ENCODE results near the gene PIGT.
A peak's percentile ranks its signal among the peaks of the same experiment; 100 is the strongest.

Gene PIGT

DNA sequence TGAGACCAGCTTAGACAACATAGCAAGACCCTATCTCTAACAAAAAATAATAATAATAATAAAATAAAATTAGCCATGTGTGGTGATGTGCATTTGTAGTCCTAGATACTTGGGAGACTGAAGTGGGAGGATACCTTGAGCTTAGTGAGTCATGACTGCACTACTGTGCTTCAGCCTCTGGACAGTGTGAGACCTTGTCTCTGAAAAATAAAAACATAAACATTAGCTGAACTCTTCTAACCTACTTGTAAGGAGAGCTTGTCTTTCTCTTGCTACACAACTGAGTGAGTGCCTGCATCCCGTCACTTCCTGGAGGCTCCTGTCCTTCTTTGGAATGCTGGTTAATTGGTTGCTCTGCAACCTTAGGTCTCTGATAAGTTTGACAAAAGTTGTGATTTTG, 13.0 kb upstream of the PIGT start:
- DNase-seq, result no peak

DNA sequence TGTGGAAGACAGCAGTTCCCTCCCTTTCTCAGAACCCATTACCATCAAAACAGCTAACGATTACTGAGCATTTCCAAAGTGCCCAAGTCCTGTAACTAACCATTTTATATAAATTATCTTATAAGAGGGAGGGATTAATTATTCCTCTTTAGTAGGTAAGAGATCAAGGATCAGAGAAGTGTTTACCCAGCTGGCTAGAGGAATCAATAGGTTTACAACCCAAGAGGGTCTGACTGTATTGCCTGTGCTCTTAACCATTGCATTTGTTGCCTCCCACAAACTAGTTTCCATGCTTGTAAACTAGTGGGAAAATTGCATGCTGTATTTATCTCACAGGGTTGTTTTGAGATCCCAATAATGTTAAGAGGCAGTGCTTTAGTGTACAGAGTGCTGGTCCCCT, 11.5 kb upstream of the PIGT start:
- no peak for DNase-seq

DNA sequence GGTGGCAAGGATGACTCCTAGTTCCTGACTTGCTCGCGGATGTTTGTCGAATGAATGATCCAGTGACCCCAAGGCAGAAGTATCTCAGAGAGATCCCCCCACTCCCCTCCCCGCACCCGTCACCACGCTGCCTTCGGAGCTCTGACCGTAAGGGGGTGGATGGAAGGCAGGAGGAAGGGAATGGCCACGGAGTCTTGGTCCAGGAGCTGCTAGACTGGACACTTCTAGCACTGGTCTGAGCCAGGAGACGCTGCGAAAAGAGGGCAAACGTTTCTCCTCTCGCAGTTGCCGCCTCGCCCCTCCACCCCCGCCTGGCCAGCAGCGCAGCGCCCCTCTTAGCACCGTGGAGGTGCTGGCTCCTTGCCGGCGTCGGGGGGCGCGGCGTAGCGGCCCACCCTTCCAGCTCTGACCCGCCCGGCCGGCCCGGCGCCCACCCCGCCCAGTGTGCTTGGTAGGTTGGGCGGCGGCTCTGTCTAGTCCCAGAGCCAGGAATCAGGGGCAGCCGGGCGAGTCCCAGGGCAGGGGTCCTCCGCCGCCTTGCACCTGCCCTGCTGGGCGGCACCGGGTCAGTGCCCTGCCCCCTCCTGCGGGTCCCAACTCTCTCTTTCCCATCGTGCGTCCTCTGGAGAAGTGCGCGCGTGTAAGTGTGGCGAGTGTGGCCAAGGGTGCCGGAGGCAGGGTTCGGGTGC, 10.2 kb upstream of the PIGT start:
- DNase-seq, result no peak

DNA sequence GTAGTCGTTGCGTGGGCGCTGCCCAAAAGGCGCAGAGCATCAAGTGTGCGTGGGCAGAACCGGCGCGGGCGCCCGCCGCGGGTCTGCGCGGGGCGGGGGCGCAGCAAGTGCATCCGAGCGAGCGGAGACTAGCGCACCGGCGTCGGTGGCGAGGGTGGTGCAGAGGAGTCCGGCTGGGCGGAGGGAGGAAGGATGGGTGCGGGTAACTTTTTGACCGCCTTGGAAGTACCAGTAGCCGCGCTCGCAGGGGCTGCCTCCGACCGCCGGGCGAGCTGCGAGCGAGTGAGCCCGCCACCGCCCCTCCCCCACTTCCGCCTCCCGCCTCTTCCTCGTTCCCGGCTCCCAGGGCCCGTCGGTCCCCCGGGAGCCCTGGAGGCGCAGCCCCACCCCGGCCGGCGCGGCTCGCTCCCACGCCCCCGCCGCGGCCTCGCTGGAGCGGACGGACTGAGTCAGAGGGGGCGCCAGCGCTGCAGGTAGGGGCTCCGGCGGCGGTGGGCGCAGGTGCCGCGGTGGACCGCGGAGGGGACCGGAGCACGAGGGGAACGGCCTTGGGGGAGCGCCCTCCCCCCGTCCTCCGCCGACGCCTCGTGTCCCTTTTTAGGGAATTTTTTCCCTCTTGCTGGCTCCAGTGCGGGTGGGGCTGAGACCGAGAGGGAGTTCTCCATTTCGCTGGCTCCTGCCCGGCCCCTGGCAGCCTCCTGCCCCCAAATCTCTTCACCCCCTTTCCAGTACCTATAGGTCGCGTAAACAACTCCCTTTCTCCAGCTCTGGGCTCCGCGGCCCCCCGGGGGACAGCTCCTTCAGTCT, 9.5 kb upstream of the PIGT start:
- DNase-seq, result peak; percentile 56

DNA sequence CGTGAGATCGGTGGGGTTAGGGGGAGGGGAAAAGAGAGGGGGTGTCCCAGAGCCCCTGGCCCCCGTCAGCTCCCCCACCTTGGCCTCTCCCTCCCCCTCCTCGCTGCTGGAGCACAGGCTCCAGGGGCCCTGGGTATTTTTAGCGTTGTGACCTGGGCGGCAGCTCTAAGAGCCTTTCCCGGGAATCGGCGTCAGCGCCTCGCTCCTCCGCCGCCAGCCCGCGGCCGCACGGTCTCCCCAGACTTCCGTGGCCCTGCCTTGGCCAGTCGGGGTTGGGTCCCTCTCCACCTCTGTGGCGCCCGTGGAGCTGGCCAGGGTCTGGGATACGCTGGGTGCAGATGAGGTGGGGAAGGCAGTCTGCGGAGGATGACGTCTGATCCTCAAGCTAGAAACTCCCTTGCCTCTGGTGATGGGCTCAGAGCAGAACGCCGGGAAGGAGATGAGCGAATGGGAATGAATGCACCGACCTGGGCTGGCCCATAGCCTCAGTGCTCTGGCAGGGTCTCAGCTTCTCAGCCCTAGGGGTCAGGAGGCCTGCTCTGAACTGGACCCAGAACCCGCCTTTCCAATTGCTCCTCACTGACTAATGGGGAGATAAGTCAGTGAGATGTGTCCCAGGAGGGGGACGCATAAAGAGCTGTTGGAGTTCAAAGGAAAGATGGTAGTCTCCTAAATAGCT, 8.7 kb upstream of the PIGT start:
- DNase-seq, result peak; percentile 43

DNA sequence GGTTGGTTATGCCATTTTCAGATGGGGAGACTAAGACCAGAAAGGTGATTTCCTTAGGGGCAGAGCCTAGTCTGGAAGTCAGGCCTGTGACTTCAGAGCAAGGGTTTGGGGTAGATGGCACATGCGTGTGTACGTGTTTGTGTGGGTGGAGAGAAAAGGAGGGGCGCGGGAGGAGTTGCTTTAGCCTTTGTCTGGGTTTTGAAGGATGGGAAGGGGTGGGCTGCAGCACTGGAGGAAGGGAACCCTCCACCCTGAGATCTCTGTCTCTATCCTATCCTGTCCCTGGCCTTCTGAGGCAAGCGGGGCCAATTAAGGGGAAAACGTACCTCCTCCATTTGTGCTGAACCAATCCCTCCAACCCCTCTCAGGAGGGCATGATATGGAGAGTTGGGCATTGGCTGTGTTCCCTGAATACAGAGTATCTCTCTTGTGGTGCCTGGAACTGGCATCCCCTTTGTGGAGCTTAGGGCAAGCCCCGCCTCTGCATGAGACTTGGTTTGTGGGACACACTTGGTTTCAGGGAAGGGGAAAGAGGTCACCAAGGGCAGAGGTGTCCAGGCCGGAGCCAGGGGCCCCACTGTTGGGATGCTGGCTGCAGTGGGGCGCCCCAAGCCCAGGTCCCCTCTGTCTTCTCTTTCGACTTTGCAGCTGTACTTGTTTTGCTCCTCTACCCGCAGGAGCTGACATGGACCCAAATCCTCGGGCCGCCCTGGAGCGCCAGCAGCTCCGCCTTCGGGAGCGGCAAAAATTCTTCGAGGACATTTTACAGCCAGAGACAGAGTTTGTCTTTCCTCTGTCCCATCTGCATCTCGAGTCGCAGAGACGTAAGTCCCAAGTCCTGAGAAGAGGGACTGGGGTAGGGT, 7.9 kb upstream of the PIGT start, which contains the start of gene DBNDD2:
Gene DBNDD2, plus strand, starts transcription at position 507 of the 863 bp plus-strand sequence. Its CDS starts 179 bp downstream, at position 686.
- no peak for DNase-seq

DNA sequence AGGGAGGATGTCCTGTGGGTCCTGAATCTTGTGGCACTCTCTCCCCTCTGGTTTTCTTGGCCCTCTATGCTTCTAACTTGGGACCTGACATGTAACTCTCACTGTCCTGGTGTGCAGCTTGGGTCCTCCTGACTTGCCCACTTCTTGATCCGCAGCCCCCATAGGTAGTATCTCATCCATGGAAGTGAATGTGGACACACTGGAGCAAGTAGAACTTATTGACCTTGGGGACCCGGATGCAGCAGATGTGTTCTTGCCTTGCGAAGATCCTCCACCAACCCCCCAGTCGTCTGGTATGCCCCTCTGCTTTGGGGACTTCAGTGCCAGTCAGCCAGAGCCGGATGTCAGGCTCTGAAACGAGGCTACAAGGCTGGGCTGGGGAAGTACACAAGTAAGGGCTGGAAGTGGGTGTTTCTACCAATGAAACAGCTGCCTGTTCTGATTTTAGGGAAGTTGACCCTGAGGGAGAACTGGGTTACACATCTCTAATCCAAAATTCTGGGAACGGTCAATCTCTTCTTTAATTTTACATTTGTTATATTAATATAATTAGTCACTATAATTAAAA, 7.2 kb upstream of the PIGT start:
- DNase-seq, result no peak

DNA sequence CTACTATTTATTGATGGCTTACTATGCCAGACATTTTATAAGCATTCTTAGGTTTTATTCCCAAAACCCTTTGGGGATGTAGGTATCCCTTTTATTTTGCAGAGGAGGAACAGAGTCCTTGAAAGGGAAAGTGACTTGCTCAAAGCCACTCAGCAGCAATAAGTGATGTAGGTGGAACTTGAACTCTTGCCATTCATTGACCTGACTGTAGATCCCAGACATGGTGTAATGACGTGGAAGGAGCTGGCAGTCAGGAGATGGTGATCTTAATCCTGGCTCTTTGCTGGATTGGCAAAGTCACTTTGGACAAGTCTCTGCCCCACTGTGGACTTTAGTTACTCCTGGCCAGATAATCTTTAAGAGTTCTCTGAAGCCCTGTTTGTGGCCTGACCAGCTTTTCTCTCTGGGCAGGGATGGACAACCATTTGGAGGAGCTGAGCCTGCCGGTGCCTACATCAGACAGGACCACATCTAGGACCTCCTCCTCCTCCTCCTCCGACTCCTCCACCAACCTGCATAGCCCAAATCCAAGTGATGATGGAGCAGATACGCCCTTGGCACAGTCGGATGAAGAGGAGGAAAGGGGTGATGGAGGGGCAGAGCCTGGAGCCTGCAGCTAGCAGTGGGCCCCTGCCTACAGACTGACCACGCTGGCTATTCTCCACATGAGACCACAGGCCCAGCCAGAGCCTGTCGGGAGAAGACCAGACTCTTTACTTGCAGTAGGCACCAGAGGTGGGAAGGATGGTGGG, 6.2 kb upstream of the PIGT start:
- no peak for DNase-seq

DNA sequence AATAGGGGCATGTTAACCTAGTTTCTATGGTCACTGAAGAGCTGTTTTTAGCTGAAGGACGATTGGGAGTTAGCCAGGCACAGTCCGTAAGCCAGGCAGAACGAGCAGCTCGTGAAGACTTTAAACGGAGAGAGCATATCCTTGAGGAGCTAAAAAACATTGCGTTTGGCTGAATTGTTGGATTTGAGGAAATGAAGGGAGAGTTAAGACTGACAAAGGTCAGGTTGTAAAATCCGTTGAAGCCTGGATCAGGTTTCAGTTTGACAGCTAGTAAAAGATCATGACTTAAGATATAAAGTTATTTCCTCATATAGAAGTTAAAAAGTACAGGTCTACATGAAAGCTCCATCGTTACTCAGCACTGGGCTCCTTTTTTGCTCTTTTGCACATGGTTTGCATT, 5.1 kb upstream of the PIGT start:
- DNase-seq, result no peak

DNA sequence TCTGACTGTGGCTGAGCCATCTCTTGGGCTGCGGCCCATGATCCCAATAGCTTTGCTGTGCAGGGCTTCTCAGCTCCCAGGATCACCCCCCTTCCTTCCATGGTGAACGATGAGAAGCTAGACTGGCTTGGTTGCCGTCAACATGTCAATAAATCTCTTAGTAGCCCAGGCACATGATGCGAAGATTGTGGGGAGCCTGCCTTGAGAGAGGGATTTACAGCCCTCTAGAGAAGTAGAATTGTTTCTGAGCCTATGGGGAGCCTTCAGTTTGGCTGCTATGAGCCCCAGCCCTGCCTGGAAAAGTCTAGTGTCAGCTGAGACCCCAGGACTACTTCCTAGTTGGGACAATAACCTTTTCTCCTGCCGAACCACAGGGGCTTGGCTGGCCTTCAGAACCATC, 3.3 kb upstream of the PIGT start:
- DNase-seq, result no peak

DNA sequence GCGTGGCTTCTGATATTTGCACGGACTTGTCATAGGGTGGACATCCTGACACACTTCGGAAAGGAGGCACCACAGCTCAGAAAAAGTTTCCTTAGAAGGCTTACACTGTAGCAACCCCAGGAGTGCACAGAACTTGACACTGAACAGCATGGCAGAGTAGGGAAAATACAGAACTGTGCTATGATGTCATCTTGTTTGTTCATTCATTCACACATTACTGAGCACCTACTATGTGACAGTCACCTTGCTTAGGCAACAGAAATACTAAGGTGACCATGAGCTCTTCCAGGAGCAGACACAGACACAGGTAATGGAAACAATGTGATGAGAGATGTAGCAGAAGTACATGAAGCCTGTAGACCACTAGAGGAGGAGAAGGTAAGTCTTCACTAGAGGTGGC, 2.5 kb upstream of the PIGT start:
- no peak for DNase-seq

DNA sequence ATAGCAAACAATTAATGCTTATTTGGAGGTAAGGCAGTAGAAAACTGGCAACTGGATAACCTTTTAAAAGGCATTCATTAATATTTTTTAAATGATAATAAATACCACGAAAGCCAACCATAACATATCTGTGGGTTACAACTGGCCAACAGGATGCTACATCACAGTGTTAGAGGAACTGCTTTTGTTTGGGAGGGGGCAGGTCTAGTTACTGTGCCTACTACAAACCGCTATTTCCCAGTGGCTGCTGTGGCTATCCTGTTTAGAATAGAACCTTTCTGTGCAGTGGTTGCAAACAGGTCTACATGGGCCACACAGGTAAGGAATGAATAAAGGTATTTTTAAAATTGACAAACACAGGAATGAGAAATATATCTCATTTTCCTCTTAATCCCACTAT, 976 bp downstream of the PIGT start:
- no peak for DNase-seq

DNA sequence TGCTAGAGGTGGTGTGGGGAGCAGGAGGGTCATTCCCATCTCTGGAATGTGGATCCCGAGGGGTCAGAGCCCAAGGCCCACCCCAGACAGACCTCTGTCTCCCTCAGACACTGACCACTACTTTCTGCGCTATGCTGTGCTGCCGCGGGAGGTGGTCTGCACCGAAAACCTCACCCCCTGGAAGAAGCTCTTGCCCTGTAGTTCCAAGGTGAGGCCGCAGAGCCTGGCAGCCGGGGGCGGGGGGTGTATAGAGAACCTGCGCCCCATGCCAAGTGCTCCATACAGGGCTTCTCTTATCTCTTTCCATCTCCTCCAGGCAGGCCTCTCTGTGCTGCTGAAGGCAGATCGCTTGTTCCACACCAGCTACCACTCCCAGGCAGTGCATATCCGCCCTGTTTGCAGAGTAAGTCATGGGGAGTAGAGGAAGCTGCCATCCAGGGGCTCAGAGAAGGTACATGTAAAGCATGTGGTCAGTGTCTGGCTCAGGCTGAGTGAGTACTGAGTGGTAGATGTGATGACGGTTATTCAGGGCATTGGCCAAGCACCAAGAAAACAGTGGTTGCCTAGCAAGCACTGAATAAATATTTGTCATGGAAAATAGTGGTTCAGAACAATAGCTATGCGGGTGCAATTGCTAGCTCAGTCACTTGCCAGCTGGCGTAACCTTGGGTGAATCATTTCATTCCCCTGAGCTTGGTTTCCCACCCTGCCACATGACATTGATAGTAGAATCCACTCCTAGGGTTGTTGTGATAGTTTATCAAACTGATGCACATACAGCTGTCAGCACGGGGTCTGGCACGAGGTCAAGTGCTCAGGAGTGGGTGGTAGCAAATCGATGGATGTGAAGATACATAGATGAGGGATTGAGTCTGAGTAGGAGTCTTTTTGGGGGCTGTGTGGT, 3.5 kb downstream of the PIGT start:
- DNase-seq, result no peak

DNA sequence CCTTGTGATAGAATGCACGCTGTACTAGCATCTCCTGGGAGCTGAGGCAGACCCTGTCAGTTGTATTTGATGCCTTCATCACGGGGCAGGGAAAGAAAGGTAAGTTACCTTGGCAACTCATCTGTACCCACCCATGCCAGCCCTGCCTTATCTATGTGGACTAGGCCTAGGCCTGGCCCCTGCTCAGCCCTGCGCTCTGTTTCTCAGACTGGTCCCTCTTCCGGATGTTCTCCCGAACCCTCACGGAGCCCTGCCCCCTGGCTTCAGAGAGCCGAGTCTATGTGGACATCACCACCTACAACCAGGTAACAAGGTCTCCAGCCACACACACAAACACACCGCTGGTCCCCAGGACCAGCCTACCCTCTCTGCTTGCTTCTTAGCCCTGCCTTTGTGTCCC, 4.2 kb downstream of the PIGT start:
- no peak for DNase-seq

DNA sequence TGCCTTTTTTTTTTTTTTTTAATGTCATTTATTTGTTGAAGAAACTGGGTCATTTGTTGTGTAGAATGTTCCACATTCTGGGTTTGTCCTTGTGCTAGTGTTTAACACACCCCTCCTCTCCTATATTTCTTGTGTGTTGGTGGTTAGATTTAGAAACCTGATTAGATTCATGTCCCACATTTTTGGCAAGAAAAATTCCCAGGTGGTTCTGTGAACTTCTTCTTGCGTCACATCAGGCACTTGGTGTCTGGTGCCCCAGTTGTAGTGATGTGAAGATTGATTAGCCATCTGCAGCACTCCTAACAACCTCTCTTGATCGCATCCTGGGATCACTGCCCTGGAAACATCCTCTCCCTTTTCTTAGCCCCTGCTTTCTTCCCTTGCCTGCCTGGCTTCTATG, 7.8 kb downstream of the PIGT start:
- no peak for DNase-seq

DNA sequence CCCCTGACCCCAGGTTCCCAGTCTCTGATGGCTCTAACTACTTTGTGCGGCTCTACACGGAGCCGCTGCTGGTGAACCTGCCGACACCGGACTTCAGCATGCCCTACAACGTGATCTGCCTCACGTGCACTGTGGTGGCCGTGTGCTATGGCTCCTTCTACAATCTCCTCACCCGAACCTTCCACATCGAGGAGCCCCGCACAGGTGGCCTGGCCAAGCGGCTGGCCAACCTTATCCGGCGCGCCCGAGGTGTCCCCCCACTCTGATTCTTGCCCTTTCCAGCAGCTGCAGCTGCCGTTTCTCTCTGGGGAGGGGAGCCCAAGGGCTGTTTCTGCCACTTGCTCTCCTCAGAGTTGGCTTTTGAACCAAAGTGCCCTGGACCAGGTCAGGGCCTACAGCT, 9.6 kb downstream of the PIGT start:
- DNase-seq, result no peak

DNA sequence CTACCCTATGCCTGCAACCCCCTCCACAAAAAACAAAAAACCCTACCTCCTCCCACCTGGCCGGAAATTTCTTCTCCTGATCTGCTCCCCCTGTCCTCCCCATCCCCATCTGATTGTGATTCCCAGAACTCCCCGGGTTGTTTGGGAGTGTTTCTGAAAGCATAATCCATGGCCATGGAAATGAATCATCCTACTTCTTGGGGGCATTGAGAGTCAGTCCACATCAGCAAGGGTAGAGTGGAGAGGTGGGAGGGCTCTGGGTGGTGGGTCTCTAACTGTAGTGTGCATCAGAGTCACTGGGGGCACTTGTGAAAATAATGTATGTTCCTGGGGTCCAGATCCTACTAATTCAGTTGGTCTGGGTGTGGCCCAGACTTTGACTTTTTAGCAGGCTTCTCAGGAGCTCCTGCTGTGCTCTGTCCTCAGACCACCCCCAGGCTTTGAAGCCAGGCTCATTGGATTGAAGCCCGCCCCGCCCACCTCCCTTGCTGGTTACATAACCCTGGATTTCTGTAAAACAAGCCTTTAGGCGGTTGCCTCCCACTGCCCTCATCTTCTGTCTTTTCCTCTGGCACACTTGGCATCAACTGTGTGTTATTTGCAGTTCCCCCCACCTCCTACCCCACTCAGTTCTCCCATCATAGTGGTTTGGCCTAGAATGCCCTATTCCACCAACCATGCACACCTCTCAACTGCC, 10.5 kb downstream of the PIGT start:
- no peak for DNase-seq

DNA sequence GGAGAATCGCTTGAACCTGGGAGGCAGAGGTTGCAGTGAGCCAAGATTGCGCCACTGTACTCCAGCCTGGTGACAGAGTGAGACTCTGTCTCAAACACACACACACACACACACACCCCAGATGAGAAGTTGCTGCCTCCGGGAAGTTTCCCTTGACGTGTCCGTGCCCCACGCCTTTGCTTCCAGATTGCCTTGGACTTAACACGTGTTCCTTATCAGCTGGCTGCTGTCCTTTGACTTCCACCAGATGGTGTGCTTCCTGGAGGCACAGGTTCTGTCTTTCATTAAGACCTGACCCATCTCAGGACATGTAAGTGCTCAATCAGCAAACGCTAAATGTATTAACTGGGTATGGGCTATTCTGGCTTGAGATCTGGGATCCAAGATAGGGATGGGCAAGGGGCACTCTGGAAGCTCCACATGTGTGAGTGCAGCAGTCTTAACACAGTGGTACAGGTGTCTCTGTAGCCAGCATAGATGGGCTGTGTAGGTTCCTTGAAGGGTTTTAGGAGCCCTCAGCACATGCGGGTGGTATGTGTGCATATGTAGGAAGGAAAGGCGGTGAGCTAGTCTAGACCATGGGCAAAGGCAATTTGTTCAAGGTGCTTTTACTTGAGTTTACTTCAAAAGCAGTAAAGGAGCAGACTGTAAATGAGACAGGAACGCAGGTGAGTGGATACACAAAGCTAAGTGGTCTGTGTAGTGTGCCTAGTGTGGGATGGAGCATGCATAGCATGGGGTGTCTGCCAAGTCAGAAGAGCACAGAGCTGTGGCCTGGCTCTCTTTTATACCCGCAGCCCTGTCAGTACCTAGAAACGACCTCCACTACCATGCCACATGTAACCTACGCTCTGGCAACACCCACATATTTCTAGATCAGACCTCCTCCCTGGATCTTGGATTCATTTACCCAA, 11.6 kb downstream of the PIGT start:
- no peak for DNase-seq

DNA sequence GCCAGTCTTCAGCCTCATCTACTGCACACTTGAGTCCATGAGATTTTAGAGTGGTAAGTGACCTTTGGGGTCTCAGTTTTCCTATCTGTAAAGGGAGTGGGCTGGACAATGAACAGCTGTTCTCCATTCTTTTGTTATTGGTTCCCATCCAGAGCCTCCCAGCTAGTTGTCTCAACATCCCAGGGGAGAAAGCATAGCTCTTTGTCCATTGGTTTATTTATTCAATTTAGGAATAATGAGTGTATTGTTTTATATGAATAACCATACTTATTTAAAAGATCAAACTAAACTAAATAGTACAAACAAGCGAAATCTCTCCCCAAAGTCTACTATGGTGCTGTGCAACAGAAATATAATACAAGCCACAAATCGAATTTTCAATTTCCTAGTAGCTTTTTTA, 13.7 kb downstream of the PIGT start:
- no peak for DNase-seq
